ENCODE measurements around the gene DIP2A.

Gene DIP2A

GRCh38 chr21:46468108-46468774 is 9.6 kb downstream of the DIP2A start:
- no peak for DNase-seq
- Histone ChIP-seq H2AK5ac (ENCODE audit: low read length, severe bottlenecking) (no peak overlapping the region), H3K4me3 (ENCODE audit: insufficient read depth in 1 of 2, low read depth in 1 of 2, low read length in 2 of 2) (no peak overlapping the region), H2BK5ac (ENCODE audit: low read depth, low read length, poor library complexity, severe bottlenecking) (no peak overlapping the region), H3K4me1 (ENCODE audit: control insufficient read depth, insufficient read depth, low read depth, low read length) (no peaks in the 10 kb centered on the region), H3K79me1 (replicated peaks; ENCODE audit: low read length, poor library complexity, severe bottlenecking) (peaks cover 35% of the 10 kb centered on the region), H2BK15ac (ENCODE audit: low read depth, poor library complexity, severe bottlenecking) (no peak overlapping the region), H3K9ac (ENCODE audit: low read length) (no peak overlapping the region), H3K4ac (ENCODE audit: low read depth in 1 of 2, low read length in 2 of 2) (no peak overlapping the region), H2AFZ (ENCODE audit: low read depth, low read length) (no peak overlapping the region), H3K27me3 (ENCODE audit: control insufficient read depth in 1 of 2, insufficient read depth in 1 of 2, low read length in 2 of 2) (no peaks in the 10 kb centered on the region), H2BK120ac (ENCODE audit: low read depth, low read length) (no peak overlapping the region), H3K18ac (ENCODE audit: low read depth in 1 of 2, low read length in 2 of 2) (no peak overlapping the region), H3K4me2 (ENCODE audit: low read length, poor library complexity, severe bottlenecking) (no peak overlapping the region), H3K14ac (ENCODE audit: low read length in 2 of 2) (no peak overlapping the region), H2BK12ac (ENCODE audit: low read length in 2 of 2) (no peak overlapping the region), H3K36me3 (ENCODE audit: control insufficient read depth in 1 of 2, insufficient read depth in 2 of 2, low read depth in 1 of 2, low read length in 2 of 2) (peaks cover 9 to 14% of the 10 kb centered on the region in 2 experiments), H4K91ac (ENCODE audit: low read length) (no peak overlapping the region), H3K9me3 (ENCODE audit: control insufficient read depth, low read length) (no peaks in the 10 kb centered on the region), H3K27ac (ENCODE audit: low read length, poor library complexity, severe bottlenecking) (no peak overlapping the region), H3K23ac (ENCODE audit: low read length in 2 of 2) (no peak overlapping the region), H4K8ac (ENCODE audit: low read length) (no peak overlapping the region)
- 79% methylated on average over 3 of the region's 6 CpGs for WGBS

- Histone ChIP-seq H3K9me3 (ENCODE audit: control insufficient read depth, low read length) (no peaks in the 10 kb centered on the region), H2BK12ac (ENCODE audit: low read length in 2 of 2) (no peak overlapping the region), H3K18ac (ENCODE audit: low read depth in 1 of 2, low read length in 2 of 2) (no peak overlapping the region), H3K4ac (ENCODE audit: low read depth in 1 of 2, low read length in 2 of 2) (no peak overlapping the region), H3K36me3 (ENCODE audit: control insufficient read depth in 1 of 2, insufficient read depth in 2 of 2, low read depth in 1 of 2, low read length in 2 of 2) (peaks cover 9 to 11% of the 10 kb centered on the region in 2 experiments), H3K4me1 (ENCODE audit: control insufficient read depth, insufficient read depth, low read depth, low read length) (no peaks in the 10 kb centered on the region), H3K27ac (ENCODE audit: low read length, poor library complexity, severe bottlenecking) (no peak overlapping the region), H3K23ac (ENCODE audit: low read length in 2 of 2) (no peak overlapping the region), H3K4me3 (ENCODE audit: insufficient read depth in 1 of 2, low read depth in 1 of 2, low read length in 2 of 2) (no peak overlapping the region), H2AK5ac (ENCODE audit: low read length, severe bottlenecking) (no peak overlapping the region), H3K9ac (ENCODE audit: low read length) (no peak overlapping the region), H4K8ac (ENCODE audit: low read length) (no peak overlapping the region), H3K27me3 (ENCODE audit: control insufficient read depth in 1 of 2, insufficient read depth in 1 of 2, low read length in 2 of 2) (no peaks in the 10 kb centered on the region), H3K4me2 (ENCODE audit: low read length, poor library complexity, severe bottlenecking) (no peak overlapping the region), H2BK120ac (ENCODE audit: low read depth, low read length) (no peak overlapping the region), H2BK15ac (ENCODE audit: low read depth, poor library complexity, severe bottlenecking) (no peak overlapping the region), H3K79me1 (replicated peaks; ENCODE audit: low read length, poor library complexity, severe bottlenecking) (peaks cover 37% of the 10 kb centered on the region), H4K91ac (ENCODE audit: low read length) (no peak overlapping the region), H2AFZ (ENCODE audit: low read depth, low read length) (no peak overlapping the region), H2BK5ac (ENCODE audit: low read depth, low read length, poor library complexity, severe bottlenecking) (no peak overlapping the region), H3K14ac (ENCODE audit: low read length in 2 of 2) (no peak overlapping the region)
- WGBS: 100% methylated on average over 3 of the region's 3 CpGs
- no peak for DNase-seq
Observed at GRCh38 chr21:46469275-46469674, 10.6 kb downstream of the DIP2A start.

- H2BK12ac ChIP-seq (ENCODE audit: low read length in 2 of 2): no peak overlapping the region
- H4K8ac ChIP-seq (ENCODE audit: low read length): no peak overlapping the region
- H2BK120ac ChIP-seq (ENCODE audit: low read depth, low read length): no peak overlapping the region
- peaks cover 8 to 9% of the 10 kb centered on the region in 2 experiments for H3K36me3 ChIP-seq (ENCODE audit: control insufficient read depth in 1 of 2, insufficient read depth in 2 of 2, low read depth in 1 of 2, low read length in 2 of 2)
- no peaks in the 10 kb centered on the region for H3K4me1 ChIP-seq (ENCODE audit: control insufficient read depth, insufficient read depth, low read depth, low read length)
- H2BK5ac ChIP-seq (ENCODE audit: low read depth, low read length, poor library complexity, severe bottlenecking): no peak overlapping the region
- no peaks in the 10 kb centered on the region for H3K27me3 ChIP-seq (ENCODE audit: control insufficient read depth in 1 of 2, insufficient read depth in 1 of 2, low read length in 2 of 2)
- peaks cover 37% of the 10 kb centered on the region for H3K79me1 ChIP-seq (replicated peaks; ENCODE audit: low read length, poor library complexity, severe bottlenecking)
- no peak overlapping the region for H3K18ac ChIP-seq (ENCODE audit: low read depth in 1 of 2, low read length in 2 of 2)
- no peak overlapping the region for H2AK5ac ChIP-seq (ENCODE audit: low read length, severe bottlenecking)
- H2BK15ac ChIP-seq (ENCODE audit: low read depth, poor library complexity, severe bottlenecking): no peak overlapping the region
- no peak overlapping the region for H3K4ac ChIP-seq (ENCODE audit: low read depth in 1 of 2, low read length in 2 of 2)
- no peak overlapping the region for H4K91ac ChIP-seq (ENCODE audit: low read length)
- H3K9ac ChIP-seq (ENCODE audit: low read length): no peak overlapping the region
- H2AFZ ChIP-seq (ENCODE audit: low read depth, low read length): no peak overlapping the region
- no CpG with 5 or more reads among the region's 1 CpG for WGBS
- no peak overlapping the region for H3K27ac ChIP-seq (ENCODE audit: low read length, poor library complexity, severe bottlenecking)
- H3K23ac ChIP-seq (ENCODE audit: low read length in 2 of 2): no peak overlapping the region
- no peak overlapping the region for H3K4me3 ChIP-seq (ENCODE audit: insufficient read depth in 1 of 2, low read depth in 1 of 2, low read length in 2 of 2)
- no peak overlapping the region for H3K14ac ChIP-seq (ENCODE audit: low read length in 2 of 2)
- H3K4me2 ChIP-seq (ENCODE audit: low read length, poor library complexity, severe bottlenecking): no peak overlapping the region
- no peak for DNase-seq
- H3K9me3 ChIP-seq (ENCODE audit: control insufficient read depth, low read length): no peaks in the 10 kb centered on the region
Observed at GRCh38 chr21:46471514-46471913, 12.8 kb downstream of the DIP2A start.

GRCh38 chr21:46472246-46472645 is 13.6 kb downstream of the DIP2A start:
- Histone ChIP-seq H3K18ac (ENCODE audit: low read depth in 1 of 2, low read length in 2 of 2) (peak overlapping the region in 1 of 2 experiments; percentile 5), H3K4ac (ENCODE audit: low read depth in 1 of 2, low read length in 2 of 2) (no peak overlapping the region), H2BK5ac (ENCODE audit: low read depth, low read length, poor library complexity, severe bottlenecking) (no peak overlapping the region), H3K9ac (ENCODE audit: low read length) (no peak overlapping the region), H3K27ac (ENCODE audit: low read length, poor library complexity, severe bottlenecking) (no peak overlapping the region), H4K91ac (ENCODE audit: low read length) (no peak overlapping the region), H3K4me2 (ENCODE audit: low read length, poor library complexity, severe bottlenecking) (no peak overlapping the region), H3K4me3 (ENCODE audit: insufficient read depth in 1 of 2, low read depth in 1 of 2, low read length in 2 of 2) (no peak overlapping the region), H4K8ac (ENCODE audit: low read length) (no peak overlapping the region), H3K23ac (ENCODE audit: low read length in 2 of 2) (no peak overlapping the region), H2BK120ac (ENCODE audit: low read depth, low read length) (no peak overlapping the region), H3K4me1 (ENCODE audit: control insufficient read depth, insufficient read depth, low read depth, low read length) (no peaks in the 10 kb centered on the region), H3K36me3 (ENCODE audit: control insufficient read depth in 1 of 2, insufficient read depth in 2 of 2, low read depth in 1 of 2, low read length in 2 of 2) (peaks cover 9 to 11% of the 10 kb centered on the region in 2 experiments), H2AFZ (ENCODE audit: low read depth, low read length) (no peak overlapping the region), H2BK15ac (ENCODE audit: low read depth, poor library complexity, severe bottlenecking) (no peak overlapping the region), H3K14ac (ENCODE audit: low read length in 2 of 2) (peak overlapping the region in 1 of 2 experiments; percentile 89), H3K79me1 (replicated peaks; ENCODE audit: low read length, poor library complexity, severe bottlenecking) (peaks cover 36% of the 10 kb centered on the region), H2AK5ac (ENCODE audit: low read length, severe bottlenecking) (no peak overlapping the region), H3K9me3 (ENCODE audit: control insufficient read depth, low read length) (no peaks in the 10 kb centered on the region), H3K27me3 (ENCODE audit: control insufficient read depth in 1 of 2, insufficient read depth in 1 of 2, low read length in 2 of 2) (no peaks in the 10 kb centered on the region), H2BK12ac (ENCODE audit: low read length in 2 of 2) (no peak overlapping the region)
- DNase-seq: peak; percentile 61
- 91% methylated on average over 6 of the region's 6 CpGs for WGBS

Data from mesenchymal stem cell (in vitro differentiated cells and primary cell).